PC-3 (cell line): Measurements from ENCODE around the gene RYR2. TPM values are rescaled to one million over a fixed set of nuclear protein-coding genes. Genes with fewer than 3 reads are reported as not detected.

ENCODE experiments used
- ATAC-seq: fragments of 200-7000 bp; cut with Tn5 transposase; 2 replicates; pipeline ENCODE4 v1.9.1; 2020; ENCODE audit warnings: mild to moderate bottlenecking, moderate library complexity
- BruUV-seq: library from RNA; stranded (reverse); fragments of 400-500 nt; replicated peaks from 2 replicates; lab custom pipeline; 2021; lab: Mats Ljungman, UMichigan
- CTCF ChIA-PET: fragments of 300-600 bp; sonication (Branson Sonifier 250); formaldehyde crosslinking; loops from one replicate; lab custom pipeline; 2022; ENCODE audit warnings: antibody characterized with exemption; lab: Charles Lee
- POLR2A ChIA-PET: fragments of 300-600 bp; sonication (Branson Sonifier 250); formaldehyde crosslinking; loops from one replicate; lab custom pipeline; 2022; ENCODE audit warnings: antibody characterized with exemption; ENCODE audit not compliant: unreplicated experiment; lab: Charles Lee
- DNase-seq: peaks from one replicate; pipeline ENCODE4 v3.0.0-alpha.2; 2015
- H2AFZ ChIP-seq: fragments of 300-600 bp; sonication (generic); 2 replicates; pipeline ENCODE4 v1.6.0; 2016; ENCODE audit warnings: antibody characterized with exemption, low read length
- H3F3A ChIP-seq: fragments of 300-600 bp; sonication (generic); one replicate; pipeline ENCODE4 v1.6.0; 2017; ENCODE audit warnings: antibody characterized with exemption, low read length, control low read depth, mild to moderate bottlenecking; ENCODE audit not compliant: unreplicated experiment
- H3K27ac ChIP-seq: fragments of 300-600 bp; sonication (generic); 2 replicates; pipeline ENCODE4 v1.5.1; 2016; ENCODE audit warnings: mild to moderate bottlenecking, low read length
- H3K27me3 ChIP-seq: fragments of 300-600 bp; sonication (generic); 2 replicates; pipeline ENCODE4 v1.6.1; 2016; ENCODE audit warnings: low read length, mixed read lengths
- H3K36me3 ChIP-seq: fragments of 300-600 bp; sonication (generic); 2 replicates; pipeline ENCODE4 v1.6.1; 2016; ENCODE audit warnings: low read depth, mixed run types, low read length, mixed read lengths
- H3K4me1 ChIP-seq: fragments of 300-600 bp; sonication (generic); 2 replicates; pipeline ENCODE4 v1.5.1; 2016; ENCODE audit warnings: low read length; ENCODE audit not compliant: insufficient read depth
- H3K4me2 ChIP-seq: fragments of 300-600 bp; sonication (generic); 2 replicates; pipeline ENCODE4 v1.6.0; 2016; ENCODE audit warnings: low read length
- H3K4me3 ChIP-seq: fragments of 300-600 bp; sonication (generic); 2 replicates; pipeline ENCODE4 v1.5.1; 2016; ENCODE audit warnings: mild to moderate bottlenecking, low read length, mixed read lengths
- H3K79me2 ChIP-seq: fragments of 300-600 bp; sonication (generic); 2 replicates; pipeline ENCODE4 v1.6.1; 2017; ENCODE audit warnings: low read length, mixed read lengths
- H3K9ac ChIP-seq: fragments of 300-600 bp; sonication (generic); 2 replicates; pipeline ENCODE4 v1.6.0; 2016; ENCODE audit warnings: mild to moderate bottlenecking, low read length
- H3K9me2 ChIP-seq: fragments of 300-600 bp; sonication (generic); replicated peaks from 2 replicates; pipeline ENCODE4 v1.6.1; 2016; ENCODE audit warnings: mixed run types, low read length, mixed read lengths
- H3K9me3 ChIP-seq: fragments of 300-600 bp; sonication (generic); 2 replicates; pipeline ENCODE4 v1.6.1; 2016; ENCODE audit warnings: low read length, mixed read lengths
- H4K20me1 ChIP-seq: fragments of 300-600 bp; sonication (generic); 2 replicates; pipeline ENCODE4 v1.6.1; 2016; ENCODE audit warnings: low read length, mixed read lengths
- EZH2 ChIP-seq: fragments of 300-600 bp; sonication (generic); IDR thresholded peaks from one replicate; pipeline ENCODE4 v1.6.1; 2017; ENCODE audit warnings: antibody characterized with exemption, mild to moderate bottlenecking, low read length; ENCODE audit not compliant: unreplicated experiment
- EZH2phosphoT487 ChIP-seq: fragments of 300-600 bp; sonication (generic); IDR thresholded peaks from 2 replicates; pipeline ENCODE4 v1.6.1; 2018; ENCODE audit warnings: mild to moderate bottlenecking, antibody characterized with exemption, low read length, borderline replicate concordance
- intact Hi-C: fragments of 100-400 bp; cut with micrococcal nuclease; formaldehyde crosslinking; loops from 2 replicates; pipeline ENCODE4 v1.9.0; 2023
- total RNA-seq: library from RNA; depleted of rRNA; stranded (reverse); fragments of >200 nt; gene quantifications from 2 replicates; pipeline ENCODE4 v1.2.3, GENCODE V29; 2014
- TF ChIP-seq, protein P1 (sequence below): fragments of 300-600 bp; sonication (generic); conservative IDR thresholded peaks from 2 replicates; pipeline ENCODE4 v1.5.1; 2017; ENCODE audit warnings: antibody characterized with exemption, low read depth, mild to moderate bottlenecking, low read length

Gene RYR2
- total RNA-seq, 1 experiment from 2014 or later = not detected

DNA sequence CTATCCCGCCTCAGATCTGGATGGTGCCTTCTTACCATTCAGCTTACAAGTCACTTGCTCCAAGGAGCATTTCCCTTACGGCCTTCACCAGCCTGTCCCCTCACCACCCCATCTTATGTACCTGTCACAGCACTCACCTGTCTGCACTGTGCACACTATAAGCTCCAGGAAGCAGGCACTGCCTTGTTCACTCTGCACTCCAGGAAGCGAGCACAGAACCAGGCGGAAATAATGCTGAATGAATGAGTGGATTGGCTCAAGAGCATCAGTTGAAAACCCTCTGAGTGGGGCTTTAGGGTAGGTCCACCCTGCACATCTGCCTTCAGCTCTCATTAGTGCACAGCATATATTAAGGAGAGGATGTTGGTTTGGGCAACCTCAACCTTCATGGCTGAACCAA, 8.9 kb upstream of the RYR2 start:
- ATAC-seq (no peak), DNase-seq (no peak)
- H4K20me1 ChIP-seq = no peaks in the 10 kb centered on the region
- no peaks in the 10 kb centered on the region for H3K4me1 ChIP-seq
- POLR2A ChIA-PET = no interaction called here
- no peaks in the 10 kb centered on the region for H3K9me2 ChIP-seq
- H3K79me2 ChIP-seq = no peaks in the 10 kb centered on the region
- H3K4me3 ChIP-seq = no peak overlapping the region
- CTCF ChIA-PET = no interaction called here
- H3F3A ChIP-seq = no peaks in the 10 kb centered on the region
- H3K27me3 ChIP-seq = 0 out of 2 replicates have a peak, but pooled peaks cover 4% of the 10 kb centered on the region
- no peak overlapping the region for H3K9ac ChIP-seq
- no peak overlapping the region for H3K27ac ChIP-seq
- no peaks in the 10 kb centered on the region for H3K9me3 ChIP-seq
- H2AFZ ChIP-seq = no peak overlapping the region
- no peak overlapping the region for H3K4me2 ChIP-seq
- H3K36me3 ChIP-seq = no peaks in the 10 kb centered on the region
- TF ChIP-seq EZH2phosphoT487 (no peak), EZH2 (no peak)
- TF ChIP-seq, protein P1, sequence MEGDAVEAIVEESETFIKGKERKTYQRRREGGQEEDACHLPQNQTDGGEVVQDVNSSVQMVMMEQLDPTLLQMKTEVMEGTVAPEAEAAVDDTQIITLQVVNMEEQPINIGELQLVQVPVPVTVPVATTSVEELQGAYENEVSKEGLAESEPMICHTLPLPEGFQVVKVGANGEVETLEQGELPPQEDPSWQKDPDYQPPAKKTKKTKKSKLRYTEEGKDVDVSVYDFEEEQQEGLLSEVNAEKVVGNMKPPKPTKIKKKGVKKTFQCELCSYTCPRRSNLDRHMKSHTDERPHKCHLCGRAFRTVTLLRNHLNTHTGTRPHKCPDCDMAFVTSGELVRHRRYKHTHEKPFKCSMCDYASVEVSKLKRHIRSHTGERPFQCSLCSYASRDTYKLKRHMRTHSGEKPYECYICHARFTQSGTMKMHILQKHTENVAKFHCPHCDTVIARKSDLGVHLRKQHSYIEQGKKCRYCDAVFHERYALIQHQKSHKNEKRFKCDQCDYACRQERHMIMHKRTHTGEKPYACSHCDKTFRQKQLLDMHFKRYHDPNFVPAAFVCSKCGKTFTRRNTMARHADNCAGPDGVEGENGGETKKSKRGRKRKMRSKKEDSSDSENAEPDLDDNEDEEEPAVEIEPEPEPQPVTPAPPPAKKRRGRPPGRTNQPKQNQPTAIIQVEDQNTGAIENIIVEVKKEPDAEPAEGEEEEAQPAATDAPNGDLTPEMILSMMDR = no peak
- BruUV-seq = no TSS peak
- intact Hi-C loops = no loop called here

DNA sequence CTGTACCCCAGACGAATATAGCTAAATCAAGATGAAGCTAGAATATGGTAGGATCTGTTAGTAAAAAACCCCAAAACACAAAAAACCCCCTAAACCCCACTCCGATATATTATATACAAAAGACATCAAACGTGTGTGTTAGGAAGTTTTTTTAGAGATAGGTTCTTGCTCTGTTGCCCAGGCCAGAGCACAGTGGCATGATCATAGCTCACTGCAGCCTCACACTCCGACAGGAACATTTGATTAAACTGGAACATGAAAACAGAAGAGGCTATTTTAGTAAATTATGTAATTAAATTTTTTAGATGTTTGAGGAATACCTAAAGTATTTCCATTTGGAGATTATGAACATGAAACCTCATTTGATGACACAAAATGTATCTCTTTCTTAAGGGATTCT, 8.2 kb upstream of the RYR2 start:
- TF ChIP-seq EZH2 (no peak), EZH2phosphoT487 (no peak)
- TF ChIP-seq, protein P1 = no peak

DNA sequence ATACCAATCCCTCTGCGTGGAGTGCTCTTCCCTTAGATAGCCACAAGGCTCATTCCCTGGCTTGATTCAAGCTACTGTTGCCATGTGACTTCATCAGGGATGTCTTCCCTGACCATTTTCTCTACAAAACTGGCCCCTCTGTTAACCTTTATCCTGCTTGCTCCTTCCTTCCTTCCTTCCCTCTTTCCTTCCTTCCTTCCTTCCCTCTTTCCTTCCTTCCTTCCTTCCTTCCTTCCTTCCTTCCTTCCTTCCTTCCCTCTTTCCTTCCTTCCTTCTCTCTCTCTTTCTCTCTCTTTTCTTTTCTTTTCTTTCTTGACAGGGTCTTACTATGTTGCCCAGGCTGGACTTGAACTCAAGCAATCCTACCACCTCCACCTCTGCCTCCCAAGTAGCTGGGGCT, 6.2 kb upstream of the RYR2 start:
- Histone ChIP-seq H2AFZ (no peak overlapping the region), H3K27me3 (no peaks in the 10 kb centered on the region), H3K9me3 (no peaks in the 10 kb centered on the region), H3K79me2 (no peaks in the 10 kb centered on the region), H3K36me3 (no peaks in the 10 kb centered on the region), H3K27ac (no peak overlapping the region), H3K4me3 (no peak overlapping the region), H3K4me1 (no peaks in the 10 kb centered on the region), H3K9me2 (no peaks in the 10 kb centered on the region), H3K4me2 (no peak overlapping the region), H3K9ac (no peak overlapping the region), H3F3A (no peaks in the 10 kb centered on the region), H4K20me1 (no peaks in the 10 kb centered on the region)
- ChIA-PET CTCF (no interaction called here), POLR2A (no interaction called here)
- no peak for ATAC-seq
- TF ChIP-seq, protein P1 = no peak
- TF ChIP-seq EZH2phosphoT487 (no peak), EZH2 (no peak)
- no TSS peak for BruUV-seq
- intact Hi-C loops = no loop called here
- no peak for DNase-seq

More for the DNA sequence above, 8.2 kb upstream of the RYR2 start:
- H3K27me3 ChIP-seq = no peaks in the 10 kb centered on the region
- no peaks in the 10 kb centered on the region for H3K4me1 ChIP-seq
- ChIA-PET POLR2A (no interaction called here), CTCF (no interaction called here)
- H4K20me1 ChIP-seq = no peaks in the 10 kb centered on the region
- no peak overlapping the region for H3K4me2 ChIP-seq
- no peaks in the 10 kb centered on the region for H3K9me3 ChIP-seq
- H3K9ac ChIP-seq = no peak overlapping the region
- H3K4me3 ChIP-seq = no peak overlapping the region
- BruUV-seq = no TSS peak
- no peak for DNase-seq
- no peaks in the 10 kb centered on the region for H3F3A ChIP-seq
- ATAC-seq = no peak
- H3K9me2 ChIP-seq = no peaks in the 10 kb centered on the region
- H3K79me2 ChIP-seq = no peaks in the 10 kb centered on the region
- no peak overlapping the region for H2AFZ ChIP-seq
- no peaks in the 10 kb centered on the region for H3K36me3 ChIP-seq
- intact Hi-C loops = no loop called here
- H3K27ac ChIP-seq = no peak overlapping the region
